SHP77 treated with DMSO at 0.1 percent for 48 hours (cell line): Measurements from ENCODE around the gene ETFDH.
A peak's percentile ranks its signal among the peaks of the same experiment; 100 is the strongest.
"Not testable (repeated sequence)": the region's sequence is repeated elsewhere in the genome, so short reads cannot be mapped to it uniquely, and the experiment has no call there.

Source experiments
- DNase-seq: peaks from one replicate; lab custom pipeline; 2025; lab: John Stamatoyannopoulos, UW

Gene ETFDH

DNA sequence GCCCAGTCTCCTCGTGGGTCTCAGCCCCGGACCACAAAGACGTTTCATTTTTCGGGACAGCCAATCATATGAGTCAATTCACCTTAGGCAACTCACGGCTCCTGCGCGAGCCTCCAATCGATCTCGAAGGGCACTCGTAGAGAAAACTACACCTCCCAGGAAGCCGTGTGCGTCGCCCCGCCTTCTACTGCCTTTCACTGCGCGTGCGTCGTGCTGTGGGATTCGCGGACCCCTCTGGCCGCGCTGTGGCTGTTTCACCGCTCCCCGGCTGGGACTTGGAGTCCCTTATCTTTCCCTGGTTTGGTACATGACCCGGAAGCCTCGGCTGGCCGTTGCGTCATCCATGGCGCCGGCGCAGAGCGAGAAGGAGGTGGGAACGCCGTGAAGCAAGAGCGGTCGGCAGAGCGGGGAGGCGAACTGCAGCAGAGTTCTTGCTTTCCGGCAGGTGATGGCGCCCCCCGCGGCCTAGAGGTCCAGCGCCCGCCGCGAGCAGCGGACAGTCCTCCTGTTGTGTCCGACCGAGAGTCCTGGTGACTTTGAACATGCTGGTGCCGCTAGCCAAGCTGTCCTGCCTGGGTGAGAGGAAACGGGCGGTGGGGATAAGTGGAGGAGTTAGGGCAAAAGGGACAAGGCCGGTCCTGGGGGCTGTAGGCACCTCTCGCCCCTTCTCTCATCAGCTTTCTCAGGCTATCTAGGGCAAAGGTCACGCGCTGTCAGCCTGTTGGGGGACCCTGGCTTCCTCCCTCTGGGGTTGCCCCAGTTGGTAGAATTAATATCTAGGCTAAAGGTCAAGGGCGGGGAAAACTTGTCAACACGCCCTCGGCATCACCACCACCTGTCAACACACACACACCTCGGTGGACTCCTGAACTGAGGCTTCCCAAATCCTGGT, at the start of gene ETFDH:
ETFDH (plus strand) TSS at position 382 of the 892 bp plus-strand sequence; CDS start at position 543, 161 bp downstream.
- peak; percentile 89 for DNase-seq

DNA sequence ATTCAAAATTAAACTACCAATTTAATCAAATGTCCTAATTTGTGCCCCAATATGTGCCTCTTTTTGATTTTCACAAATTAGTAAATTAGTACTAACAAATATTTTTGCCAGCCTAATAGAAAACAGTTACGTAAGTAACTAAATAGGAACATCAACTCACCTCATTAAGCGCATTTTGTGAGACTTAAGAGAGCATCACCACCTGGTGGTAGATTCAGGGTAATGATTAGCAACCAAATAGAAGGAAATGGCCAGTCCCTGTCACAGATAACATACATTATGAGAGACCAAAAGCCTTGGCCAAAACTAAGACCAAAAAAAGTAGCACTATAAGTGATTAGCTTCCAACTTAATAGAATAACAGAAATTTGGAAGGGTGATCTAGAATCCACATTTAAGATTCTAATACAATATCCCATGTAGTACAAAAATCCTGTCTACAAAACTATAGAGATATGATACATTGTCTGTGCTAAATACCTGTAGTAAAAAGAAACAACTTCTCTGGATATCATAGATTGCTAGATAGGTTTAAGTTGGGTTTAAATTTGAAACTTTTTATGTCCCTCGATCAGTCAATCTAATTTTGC, 47.1 kb upstream of the ETFDH start:
- peak; percentile 8 for DNase-seq

DNA sequence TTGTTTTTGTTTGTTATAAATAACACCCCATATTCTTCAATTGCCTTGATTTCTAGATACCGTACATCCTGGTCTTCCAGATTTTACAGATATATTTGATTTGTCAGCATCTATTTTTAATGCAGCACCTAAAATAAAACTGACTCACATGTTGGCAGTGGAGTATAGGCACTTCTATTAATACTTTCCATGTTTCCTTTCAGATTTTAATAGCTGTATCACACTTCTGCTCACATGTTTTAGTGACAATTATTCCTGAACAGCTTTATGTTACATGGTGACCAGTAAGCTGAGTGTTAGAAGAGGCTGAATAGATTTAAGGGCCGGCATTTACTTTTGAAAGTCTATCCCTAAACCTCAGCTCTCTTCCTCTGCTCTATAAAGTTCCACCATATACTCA, 46.6 kb upstream of the ETFDH start:
- no peak for DNase-seq

DNA sequence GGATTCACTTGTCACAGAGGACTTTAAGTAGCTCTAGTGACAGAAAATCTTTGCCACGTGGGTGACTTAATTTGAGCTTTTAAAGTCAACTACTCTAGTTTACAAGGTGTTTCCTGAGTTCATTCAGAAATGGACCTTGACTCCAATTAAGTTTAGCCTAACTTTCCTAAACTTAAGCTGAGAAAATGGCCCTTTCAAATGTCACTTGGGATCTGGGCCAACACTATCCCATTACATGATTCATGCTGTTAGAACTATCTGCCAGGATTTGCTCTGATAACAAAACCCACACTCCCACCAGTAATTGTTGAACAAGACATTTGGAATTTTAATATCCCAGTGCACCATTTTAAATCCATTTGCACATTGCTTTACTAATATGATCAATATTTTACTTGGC, 41.2 kb upstream of the ETFDH start:
- no peak for DNase-seq

DNA sequence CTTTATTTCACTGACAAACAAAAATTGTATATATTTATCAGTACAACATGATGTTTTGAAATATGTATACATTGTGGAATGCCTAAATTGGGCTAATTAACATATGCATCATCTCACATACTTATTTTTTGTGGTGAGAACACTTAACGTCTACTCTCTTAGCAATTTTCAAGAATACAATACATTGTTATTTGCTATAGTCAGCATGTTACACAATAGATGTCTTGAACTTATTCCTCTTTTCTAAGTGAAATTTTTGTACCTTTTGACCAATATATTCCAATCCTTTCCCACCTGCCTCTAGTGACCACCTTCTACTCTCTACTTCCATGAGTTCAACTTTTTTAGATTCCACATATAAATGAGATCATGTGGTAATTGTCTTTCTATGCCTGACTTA, 35.5 kb upstream of the ETFDH start:
- no peak for DNase-seq

DNA sequence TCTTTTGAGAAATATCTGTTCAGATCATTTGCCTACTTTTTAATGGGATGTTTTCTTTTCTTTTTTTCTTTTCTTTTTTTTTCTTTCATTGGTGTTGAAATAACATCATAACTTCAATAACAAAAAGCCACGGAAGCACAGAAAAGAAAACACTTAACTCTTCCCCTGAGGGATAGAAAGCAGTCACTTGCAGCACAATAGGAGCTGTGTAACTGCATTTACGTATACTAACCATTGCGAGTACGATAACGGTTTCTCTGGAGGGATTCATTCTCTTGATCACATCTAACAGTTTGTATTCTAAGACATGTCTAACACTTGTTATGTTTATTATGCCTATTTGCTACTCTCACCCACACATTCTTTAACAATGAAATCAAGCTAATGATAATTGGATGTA, 27.7 kb upstream of the ETFDH start:
- DNase-seq = no peak

DNA sequence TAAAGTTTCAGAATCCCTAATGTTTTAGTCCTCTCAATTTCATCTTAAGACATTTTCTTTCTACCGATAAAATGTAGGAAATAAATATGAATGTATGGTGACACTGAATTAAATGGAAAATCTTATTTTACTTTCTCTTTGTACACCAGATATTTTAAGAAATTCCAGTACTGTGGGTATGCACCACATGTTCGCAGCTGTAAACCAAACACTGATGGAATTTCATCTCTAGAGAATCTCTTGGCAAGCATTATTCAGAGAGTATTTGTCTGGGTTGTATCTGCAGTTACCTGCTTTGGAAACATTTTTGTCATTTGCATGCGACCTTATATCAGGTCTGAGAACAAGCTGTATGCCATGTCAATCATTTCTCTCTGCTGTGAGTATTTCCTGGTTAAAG, 27.3 kb upstream of the ETFDH start:
- no peak for DNase-seq

DNA sequence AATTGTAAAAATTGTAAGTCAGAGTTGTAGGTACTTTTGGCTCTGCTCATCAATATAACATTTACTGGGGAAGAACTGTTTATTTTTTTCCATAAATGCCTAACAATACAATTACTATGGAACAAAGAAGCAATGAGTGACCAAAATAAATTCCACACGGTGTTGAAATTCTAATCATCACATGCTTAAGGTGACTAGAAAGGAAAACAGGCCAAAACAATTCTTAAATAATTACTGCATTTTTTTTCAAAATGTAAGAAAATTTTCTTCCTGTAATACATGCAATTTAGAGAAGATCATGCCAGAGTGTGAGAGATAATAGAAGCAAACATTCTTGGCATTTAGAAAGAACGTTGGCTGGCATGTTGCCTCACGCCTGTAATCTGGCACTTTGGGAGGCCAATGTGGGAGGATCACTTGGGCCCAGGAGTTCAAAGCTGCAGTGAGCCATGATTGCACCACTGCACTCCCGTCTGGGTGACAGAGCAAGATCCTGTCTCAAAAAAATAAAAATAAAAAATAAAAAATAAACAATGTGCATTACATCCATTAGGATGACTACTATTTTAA, 22.9 kb upstream of the ETFDH start:
- no peak for DNase-seq

DNA sequence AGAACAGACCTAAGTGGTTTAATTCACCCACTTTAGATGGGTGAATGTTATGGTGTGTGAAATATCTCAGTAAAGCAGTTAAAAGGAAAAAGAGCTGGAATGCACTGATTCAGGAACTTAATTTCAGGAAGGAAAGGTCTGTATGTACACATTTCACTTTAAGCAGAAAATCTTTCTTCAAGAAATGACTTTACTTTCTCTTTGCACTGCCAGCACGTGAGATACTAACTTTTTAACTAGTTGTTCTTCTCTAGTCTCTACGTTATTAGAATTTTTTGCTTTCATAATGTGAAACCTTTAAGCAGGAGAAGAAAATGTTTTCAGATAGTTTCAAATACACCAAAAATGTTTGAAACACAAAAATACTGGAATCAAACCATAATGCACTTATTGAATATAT, 19.2 kb upstream of the ETFDH start:
- no peak for DNase-seq

DNA sequence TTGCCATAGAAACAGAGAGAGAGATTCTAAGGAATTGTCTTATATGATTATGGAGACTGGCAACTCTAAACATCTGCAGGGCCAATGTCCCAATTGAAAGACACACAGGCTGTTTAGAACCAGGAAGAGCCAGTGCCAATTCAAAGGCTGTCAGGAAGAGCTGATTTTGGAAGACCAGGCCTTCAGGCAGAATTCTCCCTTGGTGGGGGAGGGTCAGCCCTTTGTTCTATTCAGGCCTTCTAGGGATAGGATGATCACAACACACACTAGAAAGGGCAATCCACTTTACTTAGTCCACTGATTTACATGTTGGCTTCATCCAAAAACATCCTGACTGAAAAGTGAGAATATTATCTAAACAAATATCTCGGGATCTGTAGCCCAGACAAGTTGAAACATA, 15.7 kb upstream of the ETFDH start:
- DNase-seq = no peak

DNA sequence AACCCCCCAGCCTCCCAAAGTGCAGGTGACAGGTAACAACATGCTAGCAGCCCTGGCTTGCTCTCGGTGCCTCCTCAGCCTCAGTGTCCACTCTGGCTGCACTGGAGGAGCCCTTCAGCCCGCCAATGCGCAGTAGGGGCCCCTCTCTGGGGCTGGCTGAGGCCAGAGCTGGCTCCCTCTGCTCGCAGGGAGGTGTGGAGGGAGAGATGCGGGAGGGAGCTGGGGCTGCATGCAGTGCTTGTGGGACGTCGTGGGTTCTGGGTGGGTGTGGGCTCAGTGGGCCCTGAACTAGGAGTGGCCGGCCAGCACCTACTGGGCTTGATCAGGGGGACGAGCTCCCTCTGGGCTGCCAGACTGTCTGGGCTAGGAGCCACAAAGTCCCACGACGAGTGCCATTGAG, 14.8 kb upstream of the ETFDH start:
- DNase-seq = no peak

DNA sequence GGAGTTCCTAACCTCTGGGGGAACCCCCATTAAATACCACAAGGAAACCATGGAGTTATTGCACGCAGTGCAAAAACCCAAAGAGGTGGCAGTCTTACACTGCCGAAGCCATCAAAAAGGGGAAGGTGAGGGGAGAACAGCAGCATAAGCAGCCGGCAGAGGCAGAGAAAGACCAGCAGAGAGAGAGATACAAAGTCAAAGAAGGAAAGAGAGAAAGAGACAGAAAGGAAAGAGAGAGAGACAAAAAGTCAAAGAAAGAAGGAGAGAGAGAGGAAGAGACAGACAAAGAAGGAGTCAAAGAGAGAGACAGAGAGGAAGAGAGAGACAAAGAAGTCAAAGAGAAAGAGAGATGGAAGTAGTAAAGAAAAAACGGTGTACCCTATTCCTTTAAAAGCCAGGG, 8.8 kb upstream of the ETFDH start:
- not testable (repeated sequence) for DNase-seq

DNA sequence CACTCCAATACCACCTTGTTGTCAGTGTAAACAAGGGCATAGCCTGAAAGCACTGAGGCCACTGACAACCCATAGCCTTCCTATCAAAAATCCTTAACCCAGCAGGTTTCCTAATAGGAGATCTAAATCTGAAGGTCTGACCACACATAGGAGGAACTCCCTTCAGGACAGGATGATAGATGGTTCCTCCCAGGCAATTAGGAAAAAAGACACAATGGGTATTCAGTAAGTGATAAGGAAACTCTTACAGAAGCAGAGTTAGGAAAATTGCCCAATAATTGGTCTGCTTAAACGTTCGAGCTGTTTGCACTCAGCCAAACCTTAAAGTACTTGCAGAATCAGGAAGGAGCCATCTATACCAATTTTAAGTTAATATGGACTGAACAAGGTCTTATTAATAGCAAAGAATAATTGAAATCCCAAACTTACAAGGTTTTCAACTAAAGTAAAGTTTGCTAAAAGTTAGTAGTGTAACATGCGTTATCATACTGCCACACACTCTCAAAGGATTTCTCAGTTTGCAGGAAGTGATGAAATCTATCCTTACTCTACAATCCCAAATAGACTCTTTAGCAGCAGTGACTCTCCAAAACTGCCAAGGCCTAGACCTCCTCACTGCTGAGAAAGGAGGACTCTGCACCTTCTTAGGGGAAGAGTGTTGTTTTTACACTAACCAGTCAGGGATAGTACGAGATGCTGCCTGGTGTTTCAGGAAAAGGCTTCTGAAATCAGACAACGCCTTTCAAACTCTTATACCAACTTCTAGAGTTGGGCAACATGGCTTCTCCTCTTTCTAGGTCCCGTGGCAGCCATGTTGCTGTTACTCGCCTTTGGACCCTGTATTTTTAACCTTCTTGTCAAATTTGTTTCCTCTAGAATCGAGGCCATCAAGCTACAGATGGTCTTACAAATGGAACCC, 8.1 kb upstream of the ETFDH start:
- DNase-seq = not testable (repeated sequence)

DNA sequence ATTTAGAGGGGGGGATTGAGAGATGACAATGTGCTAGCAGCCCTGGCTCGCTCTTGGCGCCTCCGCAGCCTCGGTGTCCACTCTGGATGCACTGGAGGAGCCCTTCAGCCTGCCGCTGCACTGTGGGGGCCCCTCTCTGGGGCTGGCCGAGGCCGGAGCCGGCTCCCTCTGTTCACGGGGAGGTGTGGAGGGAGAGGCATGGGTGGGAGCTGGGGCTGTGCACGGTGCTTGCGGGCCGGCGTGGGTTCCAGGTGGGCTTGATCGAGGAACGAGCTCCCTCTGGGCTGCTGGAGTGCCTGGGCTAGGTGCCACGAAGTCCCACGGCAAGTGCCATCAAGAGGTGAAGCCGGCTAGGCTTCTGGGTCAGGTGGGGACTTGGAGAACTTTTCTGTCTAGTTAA, 7.3 kb upstream of the ETFDH start:
- no peak for DNase-seq

DNA sequence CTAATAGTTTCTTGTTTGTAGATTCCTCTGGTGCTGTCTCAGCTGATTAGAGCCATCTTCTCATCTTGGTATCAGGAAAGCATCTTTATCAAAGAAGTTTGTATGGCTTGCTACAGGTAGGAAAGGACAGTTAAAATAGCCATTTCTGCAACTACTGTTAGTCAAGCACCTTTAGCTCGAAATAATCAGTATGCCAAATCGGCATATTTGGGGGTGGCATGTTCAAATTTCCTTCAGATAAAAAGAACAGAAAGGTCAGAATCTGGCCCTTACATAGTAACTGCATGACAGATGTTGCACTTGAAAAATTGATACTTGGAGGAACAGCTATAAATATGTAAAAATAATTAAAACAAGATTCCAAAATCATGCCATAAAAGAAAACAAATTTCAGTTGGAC, 5.2 kb upstream of the ETFDH start:
- DNase-seq = no peak

DNA sequence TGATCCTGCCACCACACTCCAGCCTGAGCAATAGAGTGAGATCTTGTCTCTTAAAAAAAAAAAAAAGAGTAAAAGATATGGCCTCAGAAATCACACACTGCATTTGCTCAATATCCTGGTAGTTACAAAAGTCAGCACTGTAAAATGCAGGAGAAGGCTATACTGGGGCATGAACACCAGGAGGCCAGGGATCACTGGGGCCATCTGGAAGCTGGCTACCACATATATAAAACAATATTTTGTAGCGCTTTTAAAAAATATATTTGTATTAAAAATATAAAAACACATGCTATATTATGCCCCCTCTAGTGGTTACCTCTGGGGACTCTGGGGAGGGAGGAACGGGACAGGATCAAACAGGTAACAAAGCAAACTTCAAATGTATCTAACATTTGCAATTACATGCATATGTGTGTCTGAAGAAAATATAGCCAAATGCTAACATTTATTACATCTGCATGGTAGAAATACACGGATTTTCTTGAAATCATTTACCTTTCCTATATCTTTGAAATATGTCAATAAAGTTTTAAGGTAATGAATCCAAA, 4.4 kb upstream of the ETFDH start:
- DNase-seq = no peak

DNA sequence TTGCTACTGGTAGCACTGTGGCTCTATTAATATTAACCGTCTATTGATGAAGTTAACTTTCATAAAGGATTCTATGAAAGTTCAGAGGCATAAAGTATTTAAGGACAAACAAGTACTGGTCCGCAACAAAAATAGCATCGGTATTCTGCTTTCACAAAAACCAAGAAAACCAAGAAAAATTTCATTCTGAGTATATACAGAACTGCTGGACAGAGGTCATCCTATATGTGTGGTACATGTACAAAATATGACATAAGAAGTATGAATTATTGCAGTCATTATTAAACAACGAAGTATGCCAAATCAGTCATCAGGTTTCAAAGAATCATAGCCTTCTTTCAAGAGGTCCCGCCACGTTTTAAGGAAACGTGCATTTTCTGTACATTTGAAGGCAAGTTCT, 2.8 kb upstream of the ETFDH start:
- no peak for DNase-seq

DNA sequence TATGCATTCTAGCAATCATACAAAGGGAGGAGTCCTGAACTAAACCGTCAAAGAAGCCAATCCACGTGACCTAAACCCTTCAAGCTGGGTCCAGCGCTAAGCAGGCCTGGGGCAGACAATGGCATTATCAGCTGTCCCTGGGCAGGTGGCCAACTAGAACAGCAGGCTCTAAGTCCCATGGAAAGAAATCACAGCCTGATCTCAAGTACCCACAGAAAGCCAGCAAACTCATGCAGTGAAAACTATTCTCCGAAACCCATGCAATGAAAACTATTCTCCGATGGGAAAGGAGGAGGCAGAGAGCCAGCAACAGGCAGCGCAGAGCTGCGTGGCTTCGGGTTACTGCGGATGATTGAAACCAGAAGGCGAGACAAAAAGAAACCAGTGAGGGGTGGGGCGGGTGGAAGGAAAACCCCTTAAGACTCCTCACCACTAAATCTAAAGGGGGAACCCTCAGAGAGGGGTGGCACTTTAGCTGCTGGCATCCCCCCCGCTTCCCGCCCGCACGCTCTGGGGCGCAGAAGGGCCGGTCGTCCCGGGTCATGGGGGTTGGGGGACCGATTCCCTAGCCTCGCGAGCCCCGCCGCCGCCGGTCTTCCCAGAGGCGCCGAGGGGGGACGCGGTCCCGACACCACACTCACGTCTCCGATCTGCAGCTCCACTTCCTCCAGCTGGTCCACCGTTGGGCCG, 976 bp upstream of the ETFDH start:
- DNase-seq = peak; percentile 27

DNA sequence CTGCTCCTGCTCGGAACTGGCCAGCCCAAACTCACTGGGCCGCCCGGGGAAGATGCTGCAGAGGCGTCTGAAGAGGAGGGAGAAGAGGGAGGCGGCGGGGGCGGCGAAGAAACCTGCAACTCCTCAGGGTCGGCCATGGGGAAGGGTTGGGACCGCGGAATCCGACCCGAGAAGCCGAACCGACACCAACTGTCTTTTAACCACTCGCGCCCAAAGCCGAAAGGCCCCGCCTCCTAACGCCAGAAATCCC, 506 bp upstream of the ETFDH start, which contains the start of gene C4orf46:
C4orf46 (minus strand) TSS at position 223 of the 250 bp plus-strand sequence; CDS start at position 137, 86 bp downstream.
- no peak for DNase-seq

DNA sequence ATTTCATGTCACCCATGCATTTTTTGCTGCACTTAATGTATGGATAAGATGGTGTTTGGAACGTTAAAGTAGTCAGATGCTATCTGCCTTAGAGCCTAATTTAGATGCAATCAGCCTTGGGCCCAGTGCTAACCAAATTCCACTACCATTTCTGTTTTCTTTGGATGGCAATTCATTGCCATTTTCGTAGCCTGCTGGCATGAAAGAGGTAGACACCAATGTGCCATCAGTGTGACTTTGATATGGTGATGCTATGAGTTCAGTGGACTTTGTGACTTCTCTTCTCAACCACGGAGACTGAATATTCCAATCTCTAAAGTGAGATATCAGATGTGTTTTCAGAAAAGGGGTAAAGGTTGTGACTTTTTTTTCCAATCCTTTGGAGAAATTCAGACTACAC, 1.5 kb downstream of the ETFDH start:
- no peak for DNase-seq

DNA sequence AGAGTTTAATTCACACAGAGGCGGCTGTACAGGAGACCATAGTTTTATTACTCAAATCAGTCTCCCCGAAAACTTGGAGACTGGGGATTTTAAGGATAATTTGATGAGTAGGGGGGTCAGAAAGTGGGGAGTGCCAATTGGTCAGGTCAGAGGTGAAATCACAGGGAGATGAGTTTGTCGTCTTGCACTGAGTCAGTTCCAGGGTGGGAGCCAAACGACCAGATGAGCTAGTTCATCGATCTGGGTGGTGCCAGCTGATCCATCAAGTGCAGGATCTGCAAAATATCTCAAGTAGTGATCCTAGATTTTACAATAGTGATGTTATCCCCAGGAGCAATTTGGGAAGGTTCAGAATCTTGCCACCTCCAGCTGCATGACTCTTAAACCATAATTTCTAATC, 4.0 kb downstream of the ETFDH start:
- DNase-seq = no peak

DNA sequence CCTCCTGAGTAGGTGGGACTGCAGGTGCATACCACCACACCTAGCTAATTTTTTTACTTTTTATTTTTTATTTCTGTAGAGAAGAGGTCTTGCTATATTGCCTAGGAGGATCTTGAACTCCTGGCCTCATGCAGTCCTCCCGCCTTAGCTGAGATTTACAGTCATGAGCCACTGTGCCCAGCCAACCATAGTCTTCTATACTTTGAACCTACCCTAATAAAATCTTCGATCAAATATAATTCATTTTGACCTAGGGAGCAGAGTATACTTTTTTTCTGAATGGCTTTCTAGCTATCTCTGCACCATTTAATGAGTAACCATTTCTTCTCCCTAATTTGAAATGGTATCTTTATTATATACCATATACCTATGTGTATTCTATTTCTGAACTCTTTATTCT, 6.7 kb downstream of the ETFDH start:
- no peak for DNase-seq
